Measurements from ENCODE around the gene TEF. TPM values are rescaled to one million over a fixed set of nuclear protein-coding genes. Genes with fewer than 3 reads are reported as not detected.

Gene TEF
- polyA plus RNA-seq, 1 of the 3 experiments (the other 2 are of a cell fraction) = 3.6 TPM

DNA sequence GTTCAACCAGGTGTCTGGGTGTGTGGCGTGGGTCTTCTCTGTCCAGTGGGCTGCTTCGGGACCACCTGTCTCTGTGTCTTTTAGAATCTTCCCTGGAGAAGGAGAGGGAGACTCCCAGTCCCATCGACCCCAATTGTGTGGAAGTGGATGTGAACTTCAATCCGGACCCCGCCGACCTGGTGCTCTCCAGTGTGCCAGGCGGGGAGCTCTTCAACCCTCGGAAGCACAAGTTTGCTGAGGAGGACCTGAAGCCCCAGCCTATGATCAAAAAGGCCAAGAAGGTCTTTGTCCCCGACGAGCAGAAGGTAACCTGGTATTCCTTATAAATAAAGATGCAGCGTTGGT is 12.2 kb downstream of the TEF start:
- Histone ChIP-seq H3K9me2 (no peaks in the 10 kb centered on the region), H4K20me1 (ENCODE audit: insufficient read depth) (no peaks in the 10 kb centered on the region), H3K4me3 (ENCODE audit: low read depth in 2 of 2, low read length in 1 of 2) (no peak overlapping the region), H3K9ac (no peak overlapping the region), H3K27ac (ENCODE audit: low read depth in 2 of 2, low read length in 1 of 2) (peak overlapping the region in 1 of 2 experiments; percentile 76; a peak in 2 of 4 replicates), H3K27me3 (ENCODE audit: insufficient read depth) (no peaks in the 10 kb centered on the region), H3K79me2 (ENCODE audit: insufficient read depth) (no peaks in the 10 kb centered on the region), H2AFZ (ENCODE audit: low read depth) (no peak overlapping the region), H3F3A (replicated peaks; ENCODE audit: insufficient read depth) (no peaks in the 10 kb centered on the region), H3K9me3 (no peaks in the 10 kb centered on the region), H3K4me2 (no peak overlapping the region), H3K4me1 (ENCODE audit: control insufficient read depth in 1 of 2, insufficient read depth in 2 of 2, low read depth in 1 of 2, low read length in 1 of 2) (peaks cover 0 to 7% of the 10 kb centered on the region in 2 experiments; a peak in 1 of 4 replicates), H3K36me3 (replicated peaks in 1 of 2; ENCODE audit: control insufficient read depth in 1 of 2, insufficient read depth in 2 of 2, low read length in 1 of 2) (peaks cover 0 to 19% of the 10 kb centered on the region in 2 experiments)
- ChIA-PET POLR2A (no interaction called here), CTCF (no interaction called here)
- TF ChIP-seq NRF1 (IDR thresholded peaks at IDR 0.05; ENCODE audit: low read depth, low read length) (no peak), MXI1 (IDR thresholded peaks at IDR 0.05; ENCODE audit: low read depth, low read length) (no peak), TAF1 (IDR thresholded peaks at IDR 0.05; ENCODE audit: borderline replicate concordance, low read depth, low read length) (no peak), SMC3 (IDR thresholded peaks at IDR 0.05; ENCODE audit: low read depth, low read length) (no peak), FOSL2 (IDR thresholded peaks at IDR 0.05; ENCODE audit: borderline replicate concordance, low read depth) (no peak), TCF12 (IDR thresholded peaks at IDR 0.05) (no peak), ELF1 (IDR thresholded peaks at IDR 0.05) (no peak), JUND (IDR thresholded peaks at IDR 0.05) (no peak), RAD21 (IDR thresholded peaks at IDR 0.05; ENCODE audit: low read length) (no peak), SIN3A (IDR thresholded peaks at IDR 0.05; ENCODE audit: borderline replicate concordance, low read depth, low read length) (no peak), CHD2 (IDR thresholded peaks at IDR 0.05; ENCODE audit: low read length, partially characterized antibody) (no peak)
- TF ChIP-seq, protein P1, sequence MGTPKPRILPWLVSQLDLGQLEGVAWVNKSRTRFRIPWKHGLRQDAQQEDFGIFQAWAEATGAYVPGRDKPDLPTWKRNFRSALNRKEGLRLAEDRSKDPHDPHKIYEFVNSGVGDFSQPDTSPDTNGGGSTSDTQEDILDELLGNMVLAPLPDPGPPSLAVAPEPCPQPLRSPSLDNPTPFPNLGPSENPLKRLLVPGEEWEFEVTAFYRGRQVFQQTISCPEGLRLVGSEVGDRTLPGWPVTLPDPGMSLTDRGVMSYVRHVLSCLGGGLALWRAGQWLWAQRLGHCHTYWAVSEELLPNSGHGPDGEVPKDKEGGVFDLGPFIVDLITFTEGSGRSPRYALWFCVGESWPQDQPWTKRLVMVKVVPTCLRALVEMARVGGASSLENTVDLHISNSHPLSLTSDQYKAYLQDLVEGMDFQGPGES (IDR thresholded peaks at IDR 0.05; ENCODE audit: low read depth, low read length) = no peak
- 76% methylated on average over 2 of the region's 11 CpGs for WGBS (ENCODE audit: low lambda C conversion rate)
- no peak for DNase-seq

DNA sequence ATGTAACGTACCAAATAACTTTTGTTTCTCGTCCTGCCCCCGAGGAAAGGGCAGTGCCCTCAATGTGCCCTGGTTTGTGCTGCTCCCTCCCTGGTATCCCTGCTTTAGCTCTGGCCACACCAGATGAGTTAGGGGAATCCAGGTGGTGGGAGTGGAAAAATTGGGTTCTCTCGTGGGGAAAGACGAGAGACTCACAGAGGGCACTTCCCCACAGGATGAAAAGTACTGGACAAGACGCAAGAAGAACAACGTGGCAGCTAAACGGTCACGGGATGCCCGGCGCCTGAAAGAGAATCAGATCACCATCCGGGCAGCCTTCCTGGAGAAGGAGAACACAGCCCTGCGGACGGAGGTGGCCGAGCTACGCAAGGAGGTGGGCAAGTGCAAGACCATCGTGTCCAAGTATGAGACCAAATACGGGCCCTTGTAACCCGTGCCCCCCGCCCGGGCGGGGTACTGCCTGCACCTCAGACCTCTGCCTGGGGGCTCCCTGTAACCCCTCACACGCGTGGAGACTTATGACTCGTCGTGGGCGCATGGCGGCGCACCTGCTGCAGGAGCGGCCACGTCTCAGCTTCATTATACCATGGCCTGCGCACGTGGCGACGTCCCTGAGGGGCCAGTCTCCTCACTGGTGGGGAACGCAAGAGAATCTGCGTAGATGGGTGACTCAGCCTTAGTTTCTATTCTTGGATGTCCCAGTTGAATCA is 13.9 kb downstream of the TEF start:
- Histone ChIP-seq H3K4me1 (ENCODE audit: control insufficient read depth in 1 of 2, insufficient read depth in 2 of 2, low read depth in 1 of 2, low read length in 1 of 2) (peaks cover 0 to 8% of the 10 kb centered on the region in 2 experiments; a peak in 1 of 4 replicates), H3K79me2 (ENCODE audit: insufficient read depth) (no peaks in the 10 kb centered on the region), H3K9ac (no peak overlapping the region), H3K9me2 (no peaks in the 10 kb centered on the region), H2AFZ (ENCODE audit: low read depth) (no peak overlapping the region), H3K27ac (ENCODE audit: low read depth in 2 of 2, low read length in 1 of 2) (no peak overlapping the region), H3K4me2 (no peak overlapping the region), H3K27me3 (ENCODE audit: insufficient read depth) (no peaks in the 10 kb centered on the region), H3K9me3 (no peaks in the 10 kb centered on the region), H4K20me1 (ENCODE audit: insufficient read depth) (no peaks in the 10 kb centered on the region), H3K36me3 (replicated peaks in 1 of 2; ENCODE audit: control insufficient read depth in 1 of 2, insufficient read depth in 2 of 2, low read length in 1 of 2) (peaks cover 0 to 19% of the 10 kb centered on the region in 2 experiments), H3K4me3 (ENCODE audit: low read depth in 2 of 2, low read length in 1 of 2) (no peak overlapping the region), H3F3A (replicated peaks; ENCODE audit: insufficient read depth) (no peaks in the 10 kb centered on the region)
- CTCF ChIA-PET = interaction anchor here (1.3 to 1.6 kb wide), 2 partner anchors 8 to 123 kb away, joined by 3 to 4 read pairs; no protein-coding TSS in a partner anchor
- WGBS (ENCODE audit: low lambda C conversion rate) = 97% methylated on average over 10 of the region's 37 CpGs
- TF ChIP-seq SIN3A (IDR thresholded peaks at IDR 0.05; ENCODE audit: borderline replicate concordance, low read depth, low read length) = no peak
- TF ChIP-seq FOXJ3 (CRISPR knock-in tag; IDR thresholded peaks at IDR 0.05) = no peak
- TF ChIP-seq, protein P2, sequence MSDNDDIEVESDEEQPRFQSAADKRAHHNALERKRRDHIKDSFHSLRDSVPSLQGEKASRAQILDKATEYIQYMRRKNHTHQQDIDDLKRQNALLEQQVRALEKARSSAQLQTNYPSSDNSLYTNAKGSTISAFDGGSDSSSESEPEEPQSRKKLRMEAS (IDR thresholded peaks at IDR 0.05; ENCODE audit: low read depth) = no peak
- TF ChIP-seq, protein P3, sequence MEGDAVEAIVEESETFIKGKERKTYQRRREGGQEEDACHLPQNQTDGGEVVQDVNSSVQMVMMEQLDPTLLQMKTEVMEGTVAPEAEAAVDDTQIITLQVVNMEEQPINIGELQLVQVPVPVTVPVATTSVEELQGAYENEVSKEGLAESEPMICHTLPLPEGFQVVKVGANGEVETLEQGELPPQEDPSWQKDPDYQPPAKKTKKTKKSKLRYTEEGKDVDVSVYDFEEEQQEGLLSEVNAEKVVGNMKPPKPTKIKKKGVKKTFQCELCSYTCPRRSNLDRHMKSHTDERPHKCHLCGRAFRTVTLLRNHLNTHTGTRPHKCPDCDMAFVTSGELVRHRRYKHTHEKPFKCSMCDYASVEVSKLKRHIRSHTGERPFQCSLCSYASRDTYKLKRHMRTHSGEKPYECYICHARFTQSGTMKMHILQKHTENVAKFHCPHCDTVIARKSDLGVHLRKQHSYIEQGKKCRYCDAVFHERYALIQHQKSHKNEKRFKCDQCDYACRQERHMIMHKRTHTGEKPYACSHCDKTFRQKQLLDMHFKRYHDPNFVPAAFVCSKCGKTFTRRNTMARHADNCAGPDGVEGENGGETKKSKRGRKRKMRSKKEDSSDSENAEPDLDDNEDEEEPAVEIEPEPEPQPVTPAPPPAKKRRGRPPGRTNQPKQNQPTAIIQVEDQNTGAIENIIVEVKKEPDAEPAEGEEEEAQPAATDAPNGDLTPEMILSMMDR (IDR thresholded peaks at IDR 0.05) = no peak
- TF ChIP-seq YY1 (IDR thresholded peaks at IDR 0.05; ENCODE audit: low read depth) = no peak
- no peak for TF ChIP-seq JUND (IDR thresholded peaks at IDR 0.05)
- TF ChIP-seq TEAD4 (IDR thresholded peaks at IDR 0.05; ENCODE audit: borderline replicate concordance, insufficient read depth) = no peak
- TF ChIP-seq GATA2 (CRISPR knock-in tag; IDR thresholded peaks at IDR 0.05) = no peak
- TF ChIP-seq MXI1 (IDR thresholded peaks at IDR 0.05; ENCODE audit: low read depth, low read length) = no peak
- no peak for TF ChIP-seq EZH2phosphoT487 (IDR thresholded peaks at IDR 0.05; ENCODE audit: borderline replicate concordance, low read depth)
- no peak for TF ChIP-seq RXRA (IDR thresholded peaks at IDR 0.05; ENCODE audit: borderline replicate concordance, low read depth)
- TF ChIP-seq NRF1 (IDR thresholded peaks at IDR 0.05; ENCODE audit: low read depth, low read length) = no peak
- TF ChIP-seq, protein P4, sequence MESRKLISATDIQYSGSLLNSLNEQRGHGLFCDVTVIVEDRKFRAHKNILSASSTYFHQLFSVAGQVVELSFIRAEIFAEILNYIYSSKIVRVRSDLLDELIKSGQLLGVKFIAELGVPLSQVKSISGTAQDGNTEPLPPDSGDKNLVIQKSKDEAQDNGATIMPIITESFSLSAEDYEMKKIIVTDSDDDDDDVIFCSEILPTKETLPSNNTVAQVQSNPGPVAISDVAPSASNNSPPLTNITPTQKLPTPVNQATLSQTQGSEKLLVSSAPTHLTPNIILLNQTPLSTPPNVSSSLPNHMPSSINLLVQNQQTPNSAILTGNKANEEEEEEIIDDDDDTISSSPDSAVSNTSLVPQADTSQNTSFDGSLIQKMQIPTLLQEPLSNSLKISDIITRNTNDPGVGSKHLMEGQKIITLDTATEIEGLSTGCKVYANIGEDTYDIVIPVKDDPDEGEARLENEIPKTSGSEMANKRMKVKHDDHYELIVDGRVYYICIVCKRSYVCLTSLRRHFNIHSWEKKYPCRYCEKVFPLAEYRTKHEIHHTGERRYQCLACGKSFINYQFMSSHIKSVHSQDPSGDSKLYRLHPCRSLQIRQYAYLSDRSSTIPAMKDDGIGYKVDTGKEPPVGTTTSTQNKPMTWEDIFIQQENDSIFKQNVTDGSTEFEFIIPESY (IDR thresholded peaks at IDR 0.05; ENCODE audit: borderline replicate concordance, low read depth) = no peak
- DNase-seq = no peak
- POLR2A ChIA-PET = no interaction called here

All from SK-N-SH (cell line).